DMS79 treated with DMSO at 0.1 percent for 48 hours (cell line): Measurements from ENCODE around the gene DENND6B.
A peak's percentile ranks its signal among the peaks of the same experiment; 100 is the strongest.

Experiments
- DNase-seq: peaks from one replicate; lab custom pipeline; 2025; lab: John Stamatoyannopoulos, UW

DENND6B gene

DNA sequence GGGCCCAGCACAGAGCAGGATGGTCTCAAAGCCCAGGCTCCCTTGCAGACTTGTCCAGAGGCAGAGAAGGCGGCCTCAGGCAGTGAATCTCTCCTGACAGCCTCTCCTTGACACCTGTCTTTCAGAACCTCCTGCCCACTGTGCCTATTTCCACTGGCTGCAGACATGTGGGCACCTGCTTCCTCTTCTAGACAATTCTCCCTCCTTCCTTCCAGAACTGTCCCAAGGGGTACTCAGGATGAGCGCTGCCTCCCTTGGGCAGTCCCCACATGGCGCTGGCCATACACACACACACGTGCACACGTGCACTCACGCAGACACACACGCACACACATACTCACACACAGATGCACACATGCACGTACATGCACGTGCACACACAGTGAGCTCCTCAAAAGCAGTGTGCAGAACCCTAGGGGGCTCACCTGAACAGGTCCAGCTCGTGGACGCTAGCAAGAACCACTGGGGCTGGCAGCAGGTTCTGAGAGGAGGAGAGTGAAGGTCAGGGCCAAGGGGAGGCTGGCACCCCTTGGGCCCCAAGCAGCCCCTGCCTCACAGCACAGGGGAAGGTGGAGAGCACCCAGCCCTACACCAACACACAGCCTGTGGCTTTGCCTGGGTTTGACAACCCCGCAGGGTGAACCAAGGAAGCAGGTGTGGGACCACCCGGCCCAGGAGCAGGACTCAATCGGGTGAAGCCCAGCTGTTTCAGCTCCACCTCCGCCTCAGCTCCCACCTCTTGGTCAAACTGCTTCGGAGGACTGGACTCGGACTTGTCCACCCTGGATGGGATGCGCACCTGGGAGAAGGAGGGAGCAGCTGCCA, 11.3 kb downstream of the DENND6B start:
- DNase-seq = no peak

DNA sequence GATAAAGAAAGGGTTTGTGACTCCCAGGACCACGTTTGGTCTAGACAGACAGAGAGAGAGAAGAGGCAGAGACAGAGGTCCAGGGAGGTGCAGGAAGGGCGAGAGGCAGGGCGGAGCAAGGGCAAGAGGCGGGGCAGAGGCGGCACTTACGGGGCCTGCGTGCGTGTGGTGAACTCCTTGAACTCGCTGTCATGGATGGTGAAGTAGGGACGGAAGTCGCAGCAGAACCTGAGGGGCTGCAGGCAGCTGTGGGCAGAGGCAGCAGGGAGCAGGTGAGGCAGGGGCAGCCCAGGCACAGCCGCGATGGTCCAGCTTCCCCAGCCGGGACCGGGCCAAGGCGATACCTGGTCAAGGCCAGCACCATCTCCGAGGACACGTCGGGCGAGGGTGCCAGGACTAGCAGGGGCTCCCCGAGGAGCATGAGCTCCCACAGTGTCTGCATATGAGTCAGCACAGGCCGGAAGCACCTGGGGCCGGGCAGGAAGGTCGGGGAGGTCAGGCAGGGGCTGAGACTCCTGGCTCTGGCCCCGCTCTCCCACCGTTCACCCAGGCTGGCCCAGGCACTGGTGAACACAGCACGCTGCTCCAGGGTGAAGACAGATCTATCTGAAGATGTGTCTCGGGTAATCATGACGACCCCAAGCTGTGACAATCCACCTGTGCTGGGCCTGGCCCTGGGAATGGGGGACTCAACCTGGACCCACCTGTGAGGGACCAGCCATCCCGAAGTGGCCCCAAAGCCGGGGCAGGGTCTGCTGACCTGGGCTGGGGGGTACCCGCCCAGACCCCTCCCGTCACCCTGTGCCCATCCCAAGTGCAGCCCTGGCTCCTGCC, 12.1 kb downstream of the DENND6B start:
- DNase-seq = peak; percentile 57

DNA sequence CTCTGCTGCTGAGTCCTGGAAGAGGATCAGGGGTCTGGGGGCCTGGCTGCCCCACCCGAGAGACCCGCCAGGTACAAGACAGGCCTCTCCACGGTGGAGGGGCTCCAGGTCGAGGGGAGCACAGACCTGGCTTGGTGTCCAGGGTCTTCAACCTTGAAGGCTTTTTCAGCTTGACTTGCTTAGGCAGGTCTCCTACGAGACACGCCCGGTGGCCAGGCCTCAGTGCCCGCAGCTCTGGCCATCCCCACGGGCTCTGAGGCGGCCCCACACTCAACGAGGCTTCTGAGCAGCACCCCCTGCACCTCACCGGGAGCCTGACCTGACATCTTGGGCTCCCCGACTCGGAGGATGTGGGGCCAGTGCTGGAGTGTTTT, 12.7 kb downstream of the DENND6B start:
- DNase-seq = no peak

DNA sequence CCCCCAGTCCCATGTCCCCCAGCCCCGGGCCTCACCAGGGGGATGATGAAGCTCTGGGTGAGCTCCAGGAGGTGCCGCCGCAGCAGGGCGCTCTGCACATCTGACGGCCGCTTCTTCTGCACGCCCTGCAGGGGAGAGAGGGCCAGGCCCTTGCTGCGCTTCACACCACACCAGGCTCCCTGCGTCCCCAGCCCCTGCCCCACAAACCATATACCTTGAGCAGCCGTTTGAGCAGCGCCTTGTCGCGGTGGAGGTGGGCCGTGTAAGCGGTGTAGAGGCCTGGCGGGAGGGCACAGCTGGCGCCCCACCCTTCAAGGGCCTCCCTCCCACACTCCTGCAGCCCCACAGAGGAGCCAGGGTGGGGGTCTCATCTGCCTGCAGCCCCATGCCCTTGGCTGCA, 13.2 kb downstream of the DENND6B start:
- DNase-seq = no peak

DNA sequence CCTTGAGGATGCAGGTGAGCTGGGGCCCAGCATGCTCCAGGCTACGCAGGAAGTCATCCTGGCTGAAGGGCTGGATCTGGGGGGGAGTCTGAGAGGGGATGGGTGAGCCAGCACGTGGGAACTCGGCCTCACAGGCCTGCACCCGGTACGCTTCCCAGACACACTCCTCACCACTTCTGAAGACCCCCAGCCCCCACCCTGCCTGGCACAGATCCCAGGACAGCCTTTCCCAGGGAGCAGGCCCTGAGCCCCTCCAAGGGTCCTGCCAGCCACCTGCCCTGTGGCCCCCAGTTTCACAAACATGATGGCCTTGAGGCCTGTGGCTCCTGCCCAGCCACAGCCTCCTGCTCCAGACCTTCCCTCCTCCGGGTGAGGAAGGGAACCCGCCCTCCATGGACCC, 13.8 kb downstream of the DENND6B start:
- no peak for DNase-seq

DNA sequence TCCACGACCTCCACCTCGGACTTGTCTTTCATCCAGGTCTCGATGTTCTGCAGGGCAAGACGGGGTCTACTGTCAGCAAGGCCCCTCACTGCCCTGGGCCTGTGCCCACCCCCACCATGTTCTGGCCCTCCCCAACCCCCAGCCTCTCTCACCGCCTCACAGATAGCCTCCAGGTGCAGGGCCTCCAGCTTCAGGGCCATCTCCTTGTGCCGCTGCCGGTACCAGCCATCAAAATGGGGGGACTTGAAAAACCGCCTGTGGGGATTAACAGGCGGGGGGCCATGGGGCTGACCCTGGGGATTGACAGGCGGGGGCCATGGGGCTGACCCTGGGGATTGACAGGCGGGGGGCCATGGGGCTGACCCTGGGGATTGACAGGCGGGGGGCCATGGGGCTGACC, 14.4 kb downstream of the DENND6B start:
- no peak for DNase-seq

DNA sequence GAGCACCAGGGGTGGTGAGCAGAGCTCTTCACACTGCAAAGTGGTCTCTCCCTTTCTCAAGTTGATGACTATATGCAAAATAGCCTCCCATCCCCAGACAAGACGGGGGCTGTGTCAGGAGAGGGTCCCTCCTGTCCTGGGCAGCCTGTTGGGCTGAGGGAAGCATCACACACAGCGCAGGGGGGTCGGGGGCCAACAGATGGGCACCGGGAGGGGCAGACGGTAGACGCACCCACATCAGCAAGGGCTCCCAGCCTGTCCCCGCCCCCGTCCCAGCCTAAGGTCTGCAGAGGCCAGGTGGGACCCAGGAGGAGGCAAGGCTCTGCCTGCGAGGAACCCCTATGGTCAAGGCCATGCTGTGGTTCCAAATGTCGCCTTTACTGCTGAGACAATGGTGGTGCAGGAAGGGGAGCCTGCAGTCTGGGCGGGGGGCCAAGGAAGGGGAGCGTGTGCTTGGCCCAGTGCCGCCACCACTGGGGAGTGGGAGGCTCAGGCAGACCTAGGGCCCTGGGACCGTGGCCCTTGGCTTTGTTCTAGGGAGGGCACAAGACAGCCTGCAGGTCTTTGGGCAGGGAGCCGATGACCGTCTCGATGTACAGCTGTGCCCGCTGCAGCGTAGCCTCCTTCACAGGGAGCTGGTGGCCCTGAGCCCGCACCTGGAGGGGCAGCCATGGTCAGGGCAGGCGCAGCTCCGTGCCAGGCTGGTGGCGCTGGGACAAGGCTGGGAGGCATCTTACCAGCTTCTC, 15.0 kb downstream of the DENND6B start:
- no peak for DNase-seq

DNA sequence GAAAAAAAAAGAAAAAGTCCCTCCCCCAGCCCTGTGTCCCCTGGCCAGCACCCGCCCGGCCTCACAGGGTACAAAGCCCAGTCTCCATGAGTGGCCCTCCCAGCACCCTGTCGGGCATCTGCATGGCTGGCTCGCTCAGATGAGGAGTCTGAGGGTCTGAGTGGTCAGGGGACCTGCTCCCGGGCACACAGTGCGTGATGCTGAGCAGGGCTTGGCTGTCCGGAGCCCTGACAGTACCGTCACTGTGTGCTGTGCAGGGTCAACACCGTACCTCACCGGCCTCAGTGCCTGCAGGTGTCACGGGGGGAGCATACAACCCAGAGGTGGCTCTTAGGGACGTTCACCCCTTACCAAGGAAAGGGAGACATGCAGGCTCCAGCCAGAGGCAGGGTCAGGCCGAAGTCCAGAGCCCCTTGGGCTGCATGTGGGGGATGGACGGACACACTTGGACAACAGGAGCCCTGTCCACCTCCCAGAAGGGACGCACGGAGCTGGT, 15.8 kb downstream of the DENND6B start:
- no peak for DNase-seq

DNA sequence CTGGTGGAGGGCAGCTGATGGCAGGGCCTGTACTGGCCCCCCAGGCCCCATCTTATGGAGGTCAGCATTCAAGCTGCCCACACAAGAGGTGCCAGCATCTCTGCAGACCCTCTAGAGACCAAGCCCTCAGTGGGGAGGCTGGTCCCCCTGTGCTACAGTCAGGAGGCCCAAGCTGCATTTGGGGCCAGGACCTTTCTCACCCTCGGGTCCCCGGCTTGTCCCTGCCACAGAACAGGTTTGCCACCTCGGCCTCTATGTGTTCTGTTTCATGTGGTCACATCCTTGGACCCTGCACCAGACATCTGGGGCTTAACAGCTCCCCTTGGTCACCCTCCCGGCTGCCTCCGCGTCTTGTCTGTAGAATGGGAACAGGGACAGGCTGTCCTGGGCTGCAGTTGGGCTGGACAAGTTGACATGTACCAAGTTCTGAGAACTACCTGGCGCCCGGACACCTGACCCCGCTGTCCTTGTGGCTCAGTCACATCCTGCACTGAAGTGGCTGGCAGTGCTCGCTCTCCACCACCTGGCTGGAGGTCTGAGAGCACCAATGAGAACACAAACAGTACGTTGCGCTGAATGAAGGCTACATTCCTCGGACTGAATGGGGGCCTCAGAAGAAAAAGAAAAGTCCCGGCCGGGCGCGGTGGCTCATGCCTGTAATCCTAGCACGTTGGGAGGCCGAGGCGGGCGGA, 16.6 kb downstream of the DENND6B start:
- no peak for DNase-seq

DNA sequence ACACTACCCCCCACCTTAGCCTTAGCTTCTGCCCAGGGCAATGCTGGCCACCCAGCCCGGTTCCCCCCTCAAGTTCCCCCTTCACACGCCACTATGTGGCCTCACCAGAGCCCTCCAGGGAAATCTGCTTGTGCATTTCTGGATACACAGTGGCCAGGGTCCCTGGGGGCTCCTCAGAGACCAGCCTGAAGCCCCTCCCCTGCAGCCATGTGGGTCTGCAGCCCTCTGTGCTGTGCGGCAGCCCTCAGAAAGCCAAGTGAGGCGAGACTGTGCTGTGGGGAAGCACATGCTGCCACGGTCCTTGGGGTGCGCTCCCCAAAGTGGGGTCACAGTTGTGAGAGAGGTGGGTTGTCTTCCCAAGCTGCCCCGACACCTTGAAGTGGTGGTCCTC, 17.2 kb downstream of the DENND6B start:
- no peak for DNase-seq

DNA sequence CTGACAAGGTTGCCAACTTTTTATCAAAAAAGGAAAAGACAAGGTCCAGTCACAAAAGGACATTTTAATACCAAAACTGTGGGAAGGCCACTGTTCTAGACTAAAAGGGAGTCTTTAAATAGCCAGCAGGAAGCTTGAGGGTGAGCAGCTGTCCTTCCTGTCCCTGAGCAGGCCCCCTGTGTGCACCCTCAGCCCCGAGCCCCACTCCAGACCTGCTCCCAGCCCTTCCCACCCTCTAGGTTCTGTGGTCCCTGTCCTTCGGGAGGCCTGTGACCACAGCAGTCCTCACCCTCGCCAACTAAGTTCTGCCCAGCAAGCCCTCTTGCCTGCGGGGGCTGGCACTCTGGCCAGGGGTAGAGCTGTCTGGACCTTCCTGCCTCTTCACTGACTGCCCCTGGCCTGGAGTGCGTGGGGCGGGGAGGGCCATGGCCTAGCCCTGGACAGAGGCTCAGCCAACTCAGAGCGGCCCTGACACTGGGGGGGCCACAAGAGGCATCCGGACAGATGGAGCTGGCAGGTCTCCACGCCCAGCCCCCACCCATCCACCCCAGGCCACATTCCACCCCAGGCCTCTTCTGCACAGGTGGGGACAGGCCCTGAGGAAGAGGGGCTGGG, 17.7 kb downstream of the DENND6B start:
- DNase-seq = no peak

DNA sequence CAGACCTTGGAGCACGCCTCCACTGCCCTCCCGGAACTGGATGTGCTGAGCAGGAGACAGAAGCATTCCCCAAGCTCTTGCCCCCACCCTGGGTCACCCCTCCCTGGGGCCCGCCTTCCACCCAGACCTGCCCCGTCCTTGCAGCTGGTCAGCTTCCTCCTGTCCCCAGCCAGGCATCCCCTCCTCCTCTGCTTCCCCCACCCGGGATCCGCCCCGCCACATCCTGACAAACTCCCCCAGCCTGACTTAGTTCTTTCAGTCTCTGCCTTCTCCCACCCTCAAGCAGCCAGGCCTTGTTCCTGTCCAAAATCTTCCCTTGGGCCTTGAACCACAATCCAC, 18.2 kb downstream of the DENND6B start:
- no peak for DNase-seq

DNA sequence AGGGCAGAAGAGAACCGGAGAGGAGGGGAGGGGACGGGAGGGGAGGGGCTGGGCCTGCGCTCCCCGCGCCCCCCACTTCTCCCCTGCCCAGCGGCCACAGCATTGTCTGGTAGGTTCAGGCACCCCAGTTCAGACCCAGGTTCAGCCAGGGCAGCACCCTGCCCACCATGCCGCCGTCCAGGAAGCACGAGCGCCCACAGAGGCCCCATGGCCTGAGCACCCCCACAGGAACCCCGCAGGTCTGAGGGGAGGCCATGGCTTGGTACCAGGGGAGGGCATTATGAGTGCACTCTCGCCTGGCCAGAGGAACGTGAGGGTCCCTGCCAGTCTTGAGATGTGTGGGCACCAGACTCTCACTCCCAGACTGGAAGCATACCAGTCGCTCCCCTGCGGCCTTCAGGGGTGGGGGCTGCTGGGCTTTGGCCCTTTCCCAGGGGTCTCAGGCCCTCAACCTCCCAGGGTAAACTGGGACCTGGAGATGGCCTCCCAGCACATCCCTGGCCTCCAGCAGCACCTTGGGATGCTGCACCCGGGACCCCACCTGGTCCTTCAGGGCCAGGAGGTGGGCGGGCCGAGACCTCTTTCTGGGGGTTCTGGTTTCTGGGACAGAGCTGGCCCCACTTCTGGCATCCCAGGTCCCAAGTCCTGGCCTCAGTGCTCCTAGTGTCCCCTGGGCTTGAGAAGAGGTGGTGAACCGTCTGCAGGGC, 18.8 kb downstream of the DENND6B start:
- DNase-seq = no peak

DNA sequence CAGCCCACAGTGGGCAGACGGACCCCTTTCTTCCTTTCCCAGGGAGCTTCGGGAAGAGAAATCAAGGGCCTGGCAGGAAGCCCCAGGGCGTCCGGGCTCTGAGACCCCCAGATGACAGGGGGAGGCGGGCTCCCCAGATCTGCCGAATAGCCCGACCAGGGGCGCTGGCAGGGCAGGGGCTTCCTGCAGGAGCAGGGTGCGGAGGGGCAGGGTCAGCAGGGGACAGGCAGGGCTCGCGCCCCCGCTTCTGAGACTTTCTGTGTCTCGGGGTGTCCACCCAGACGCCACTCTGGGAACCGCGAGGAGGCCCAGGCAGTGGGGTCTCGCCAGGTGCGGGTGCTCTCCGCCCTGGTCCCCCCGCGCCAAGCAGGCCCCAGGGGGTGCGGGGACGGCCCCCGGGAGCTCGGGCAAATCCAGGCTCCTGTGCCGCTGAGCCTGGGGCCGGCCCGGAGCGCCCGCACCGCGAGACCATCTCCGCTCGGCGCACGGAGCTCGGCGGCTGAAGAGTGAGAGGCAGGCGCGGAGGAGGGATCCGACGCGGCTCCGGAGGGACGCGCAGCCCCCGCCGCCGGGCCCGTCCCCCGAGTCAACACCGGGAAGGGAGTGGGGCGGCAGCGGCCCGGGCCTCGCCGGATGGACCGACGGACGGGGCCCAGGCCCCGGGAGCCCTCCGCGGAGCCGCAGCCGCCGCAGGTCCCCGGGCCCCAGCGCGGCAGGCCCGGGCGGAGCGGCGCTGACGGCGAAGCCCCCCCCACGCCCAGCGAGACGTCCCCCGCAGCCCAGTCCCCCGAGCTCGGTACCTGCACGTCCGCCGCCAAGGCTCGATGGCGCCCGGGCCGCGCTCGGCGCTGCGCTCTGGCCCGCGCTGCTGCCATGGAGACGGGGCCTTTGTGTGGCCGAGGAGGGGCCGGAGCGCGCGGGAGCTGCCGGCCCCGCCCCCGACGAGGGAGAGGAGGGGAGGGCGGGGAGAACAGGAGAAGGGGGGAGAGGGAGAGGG, 19.8 kb downstream of the DENND6B start, which contains the start of gene PLXNB2:
TSS of gene PLXNB2 (minus strand) at position 894 of the 997 bp plus-strand sequence. CDS start 17,062 bp downstream, outside the sequence.
- peak; percentile 5 for DNase-seq

DNA sequence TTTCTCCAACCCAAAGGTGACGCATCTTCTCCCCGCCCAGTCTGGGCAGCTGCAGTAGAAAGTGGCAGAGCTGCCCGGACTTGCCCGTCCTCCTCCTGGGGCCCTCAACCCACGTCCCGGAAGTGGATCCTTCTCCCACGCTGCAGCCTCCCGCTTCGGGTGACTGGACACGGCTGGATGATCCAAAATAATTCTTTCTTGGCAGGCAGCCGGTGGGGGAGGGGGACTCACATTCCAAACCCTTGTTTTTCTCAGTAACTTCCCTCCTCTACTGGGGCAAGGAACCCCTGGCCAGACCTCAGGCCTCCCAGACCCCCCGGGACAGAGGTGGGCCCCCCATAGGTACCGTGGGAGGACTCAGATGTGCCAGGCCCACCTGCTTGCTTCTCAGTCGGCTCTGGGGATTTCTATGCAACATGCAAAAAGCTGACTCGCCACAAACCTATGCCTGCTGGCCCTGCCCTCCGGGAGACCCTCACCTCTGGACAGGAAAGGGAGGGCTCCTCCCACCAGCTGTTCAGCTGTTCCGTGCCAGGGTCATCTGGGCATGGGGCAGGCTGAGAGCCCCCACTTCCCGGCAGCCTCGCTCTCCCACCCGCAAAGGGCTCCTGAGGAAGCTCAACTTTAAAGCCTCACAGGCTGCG, 20.8 kb downstream of the DENND6B start:
- peak; percentile 67 for DNase-seq

DNA sequence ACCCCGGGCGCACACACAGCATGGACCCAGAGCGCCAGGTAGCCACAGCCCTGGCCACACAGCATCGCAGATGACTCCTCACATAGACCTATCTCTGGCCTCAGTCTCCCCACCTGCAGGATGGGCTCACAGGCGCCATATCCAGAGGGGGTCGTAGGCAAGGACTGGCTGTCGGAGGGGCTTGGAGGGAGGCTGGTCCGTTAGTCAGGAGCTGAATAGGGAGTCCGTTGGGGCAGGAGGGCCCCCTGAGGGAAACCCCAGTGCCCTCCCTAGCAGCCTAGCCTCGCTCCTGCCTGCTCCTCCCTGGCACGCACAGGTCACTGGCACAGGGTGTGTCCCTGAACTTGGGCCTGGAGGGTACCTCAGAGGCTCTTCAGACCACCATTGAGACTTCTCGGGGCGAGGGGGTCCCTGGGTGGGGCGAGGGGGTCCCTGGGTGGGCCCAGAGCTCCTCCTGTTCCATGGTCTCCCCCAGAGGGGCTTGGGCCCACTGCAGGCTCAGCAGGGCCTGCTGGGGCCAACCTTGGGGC, 21.4 kb downstream of the DENND6B start:
- no peak for DNase-seq

DNA sequence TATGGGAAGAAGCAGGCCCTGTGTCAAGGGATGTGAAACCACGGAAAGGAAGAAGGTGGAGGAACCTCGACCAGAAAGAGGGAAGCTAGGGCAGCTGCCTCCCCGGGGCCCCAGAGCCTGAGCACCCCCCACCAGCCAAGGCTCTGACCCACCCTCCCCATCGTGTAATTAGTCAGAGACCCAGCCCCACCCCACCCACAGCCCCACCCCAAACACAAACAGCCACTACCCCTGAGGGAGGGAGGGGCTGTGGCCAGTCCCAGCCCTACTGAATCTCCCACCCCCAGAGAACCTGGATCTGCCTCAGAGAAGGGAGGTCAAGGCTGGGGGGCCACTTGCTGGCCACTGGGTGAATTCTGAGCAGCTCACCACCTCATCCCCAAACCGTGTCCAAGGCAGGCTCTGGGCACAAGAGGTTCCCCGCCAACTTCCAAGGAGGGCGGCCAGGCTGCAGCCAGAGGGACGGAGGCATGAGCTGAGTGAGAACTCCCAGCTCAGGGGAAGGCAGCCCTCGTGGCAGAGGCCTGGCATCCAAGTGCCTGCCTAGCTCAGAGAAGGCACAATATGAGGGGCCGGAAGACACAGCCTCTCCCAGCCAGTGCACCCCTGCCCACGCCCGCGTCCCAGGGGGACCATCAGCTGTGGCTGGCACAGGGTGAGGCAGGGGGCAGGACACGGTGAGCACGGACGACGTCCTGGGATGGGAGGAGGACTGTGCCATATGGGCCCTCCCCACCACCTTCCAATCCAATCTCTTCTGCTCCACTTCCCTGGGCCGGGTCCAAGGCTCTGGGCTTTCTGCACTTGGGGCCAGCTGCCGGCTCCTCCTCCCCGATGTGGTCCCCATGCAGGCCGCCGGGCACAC, 22.1 kb downstream of the DENND6B start:
- no peak for DNase-seq
